Fibroblast of lung (primary cell): Measurements from ENCODE around the gene AGK.

Experiments
- EZH2 ChIP-seq: IDR thresholded peaks from 2 replicates; pipeline ENCODE4 v1.5.1; 2012; ENCODE audit warnings: low read length, control low read depth, mild to moderate bottlenecking; ENCODE audit errors: missing control alignments
- TF ChIP-seq, protein P1 (sequence below), 2 donors: IDR thresholded peaks in 1 of 2; conservative IDR thresholded peaks in 1 of 2; 1 replicate in 1 of 2; 2 replicates in 1 of 2; pipeline ENCODE4 v1.5.1; 2011 to 2012; ENCODE audit warnings: low read length in 2 of 2, control low read depth in 1 of 2, inconsistent platforms in 1 of 2, low read depth in 1 of 2, mild to moderate bottlenecking in 1 of 2

- TF ChIP-seq, protein P1, sequence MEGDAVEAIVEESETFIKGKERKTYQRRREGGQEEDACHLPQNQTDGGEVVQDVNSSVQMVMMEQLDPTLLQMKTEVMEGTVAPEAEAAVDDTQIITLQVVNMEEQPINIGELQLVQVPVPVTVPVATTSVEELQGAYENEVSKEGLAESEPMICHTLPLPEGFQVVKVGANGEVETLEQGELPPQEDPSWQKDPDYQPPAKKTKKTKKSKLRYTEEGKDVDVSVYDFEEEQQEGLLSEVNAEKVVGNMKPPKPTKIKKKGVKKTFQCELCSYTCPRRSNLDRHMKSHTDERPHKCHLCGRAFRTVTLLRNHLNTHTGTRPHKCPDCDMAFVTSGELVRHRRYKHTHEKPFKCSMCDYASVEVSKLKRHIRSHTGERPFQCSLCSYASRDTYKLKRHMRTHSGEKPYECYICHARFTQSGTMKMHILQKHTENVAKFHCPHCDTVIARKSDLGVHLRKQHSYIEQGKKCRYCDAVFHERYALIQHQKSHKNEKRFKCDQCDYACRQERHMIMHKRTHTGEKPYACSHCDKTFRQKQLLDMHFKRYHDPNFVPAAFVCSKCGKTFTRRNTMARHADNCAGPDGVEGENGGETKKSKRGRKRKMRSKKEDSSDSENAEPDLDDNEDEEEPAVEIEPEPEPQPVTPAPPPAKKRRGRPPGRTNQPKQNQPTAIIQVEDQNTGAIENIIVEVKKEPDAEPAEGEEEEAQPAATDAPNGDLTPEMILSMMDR (conservative IDR thresholded peaks at IDR 0.05 in 1 of 2, IDR thresholded peaks at IDR 0.05 in 1 of 2; ENCODE audit: low read depth in 1 of 2, low read length in 2 of 2): no peak
- no peak for TF ChIP-seq EZH2
Measured at GRCh38 chr7:141630621-141631020, 79.4 kb downstream of the AGK start.
